ENCODE results near the gene CHRNA4. TPM values are rescaled to one million over a fixed set of nuclear protein-coding genes. Genes with fewer than 3 reads are reported as not detected.

Gene CHRNA4
- total and polyA plus RNA-seq, 7 donors: 0.01 to 0.41 (median 0.24) TPM; not detected in 4

DNA sequence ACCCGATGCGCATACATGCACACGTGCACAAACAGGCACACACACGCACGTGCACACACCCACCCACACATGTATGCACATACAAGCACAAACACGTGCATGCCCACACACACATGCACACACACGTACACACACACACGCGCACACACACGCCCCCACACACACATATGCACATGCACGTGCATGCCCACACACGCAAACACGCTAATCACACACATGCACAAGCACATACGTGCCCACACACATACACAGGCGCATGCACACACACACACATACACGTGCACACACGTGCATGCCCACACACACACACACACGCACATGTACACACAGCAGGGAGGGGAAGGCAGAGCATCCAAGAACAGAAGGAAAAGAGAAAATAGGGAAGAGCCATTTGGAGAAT is 26.8 kb upstream of the CHRNA4 start:
- H3K27ac ChIP-seq: no peak overlapping the region
- no peaks in the 10 kb centered on the region for H3K4me1 ChIP-seq
- H3K36me3 ChIP-seq (ENCODE audit: insufficient read depth in 1 of 2, low read depth in 1 of 2): no peaks in the 10 kb centered on the region
- no peak for DNase-seq
- intact Hi-C loops (cut with DNase I): loop anchor here in 1 of 2 donors (10.0 kb wide), 1 partner anchor 333 kb away; no protein-coding TSS in a partner anchor
- TF ChIP-seq CTCF (IDR thresholded peaks at IDR 0.05): no peak
- peaks cover 0 to 40% (median 5%) of the 10 kb centered on the region in 3 donors for H3K27me3 ChIP-seq (ENCODE audit: insufficient read depth in 3 of 3, low read length in 2 of 3)
- no peak for ATAC-seq
- H3K4me3 ChIP-seq: no peak overlapping the region
- H3K9me3 ChIP-seq: peaks cover 10% of the 10 kb centered on the region
- WGBS, 3 donors: 83 to 94% (median 92%) methylated on average over 18 of the region's 18 CpGs

DNA sequence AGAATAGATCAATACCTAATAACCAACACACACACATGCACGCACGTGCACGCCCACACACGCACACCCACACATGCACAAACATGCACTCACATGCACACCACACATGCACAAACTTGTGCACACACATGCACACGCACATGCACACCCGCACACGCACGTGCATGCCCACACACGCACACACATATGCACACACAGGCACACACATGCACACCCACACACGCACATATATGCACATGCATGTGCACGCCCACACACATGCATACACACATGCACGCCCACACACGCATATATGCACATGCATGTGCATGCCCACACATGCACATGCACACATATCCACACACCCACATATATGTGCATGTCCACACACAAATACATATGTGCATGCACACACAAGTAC is 26.2 kb upstream of the CHRNA4 start:
- no peak for ATAC-seq
- intact Hi-C loops (cut with DNase I): loop anchor here in 1 of 2 donors (10.0 kb wide), 1 partner anchor 333 kb away; no protein-coding TSS in a partner anchor
- Histone ChIP-seq H3K36me3 (ENCODE audit: insufficient read depth in 1 of 2, low read depth in 1 of 2) (no peaks in the 10 kb centered on the region), H3K27me3 (ENCODE audit: insufficient read depth in 3 of 3, low read length in 2 of 3) (peaks cover 0 to 39% (median 4%) of the 10 kb centered on the region in 3 donors), H3K4me3 (no peak overlapping the region), H3K4me1 (no peaks in the 10 kb centered on the region), H3K9me3 (peaks cover 10% of the 10 kb centered on the region), H3K27ac (no peak overlapping the region)
- TF ChIP-seq CTCF (IDR thresholded peaks at IDR 0.05): no peak
- DNase-seq: no peak
- WGBS, 3 donors: 94 to 96% (median 96%) methylated on average over 13 of the region's 13 CpGs

- 84 to 95% (median 88%) methylated on average over 18 of the region's 18 CpGs for WGBS, 3 donors
- DNase-seq: no peak
- intact Hi-C loops (cut with DNase I): loop anchor here in 1 of 2 donors (10.0 kb wide), 1 partner anchor 332 kb away; no protein-coding TSS in a partner anchor
Measured at GRCh38 chr20:63386491-63386890, 25.3 kb upstream of the CHRNA4 start.

GRCh38 chr20:63385819-63386218 is 24.7 kb upstream of the CHRNA4 start:
- Histone ChIP-seq H3K27ac (no peak overlapping the region), H3K27me3 (ENCODE audit: insufficient read depth in 3 of 3, low read length in 2 of 3) (peaks cover 0 to 40% (median 0%) of the 10 kb centered on the region in 3 donors), H3K4me3 (no peak overlapping the region), H3K9me3 (peaks cover 10% of the 10 kb centered on the region), H3K4me1 (no peaks in the 10 kb centered on the region), H3K36me3 (ENCODE audit: insufficient read depth in 1 of 2, low read depth in 1 of 2) (no peaks in the 10 kb centered on the region)
- intact Hi-C loops (cut with DNase I): loop anchor here in 1 of 2 donors (10.0 kb wide), 1 partner anchor 331 kb away; no protein-coding TSS in a partner anchor
- DNase-seq (no peak), ATAC-seq (no peak)
- 83 to 88% (median 87%) methylated on average over 6 of the region's 6 CpGs for WGBS, 3 donors
- no peak for TF ChIP-seq CTCF (IDR thresholded peaks at IDR 0.05)

More at GRCh38 chr20:63386491-63386890, 25.3 kb upstream of the CHRNA4 start:
- no peak for ATAC-seq
- H3K4me3 ChIP-seq: no peak overlapping the region
- peaks cover 10% of the 10 kb centered on the region for H3K9me3 ChIP-seq
- H3K27ac ChIP-seq: no peak overlapping the region
- peaks cover 0 to 40% (median 2%) of the 10 kb centered on the region in 3 donors for H3K27me3 ChIP-seq (ENCODE audit: insufficient read depth in 3 of 3, low read length in 2 of 3)
- no peaks in the 10 kb centered on the region for H3K36me3 ChIP-seq (ENCODE audit: insufficient read depth in 1 of 2, low read depth in 1 of 2)
- no peak for TF ChIP-seq CTCF (IDR thresholded peaks at IDR 0.05)
- no peaks in the 10 kb centered on the region for H3K4me1 ChIP-seq

GRCh38 chr20:63384336-63384735 is 23.2 kb upstream of the CHRNA4 start:
- WGBS, 3 donors: 66 to 74% (median 72%) methylated on average over 18 of the region's 18 CpGs
- no peaks in the 10 kb centered on the region for H3K4me1 ChIP-seq
- no peak overlapping the region for H3K4me3 ChIP-seq
- no peak for ATAC-seq
- no peaks in the 10 kb centered on the region for H3K36me3 ChIP-seq (ENCODE audit: insufficient read depth in 1 of 2, low read depth in 1 of 2)
- intact Hi-C loops (cut with DNase I): loop anchor here (5.0 to 10.0 kb wide), 3 partner anchors 77 to 330 kb away; no protein-coding TSS in a partner anchor
- H3K27ac ChIP-seq: no peak overlapping the region
- no peak for DNase-seq
- no peak for TF ChIP-seq CTCF (IDR thresholded peaks at IDR 0.05)
- peaks cover 0 to 39% (median 0%) of the 10 kb centered on the region in 3 donors for H3K27me3 ChIP-seq (ENCODE audit: insufficient read depth in 3 of 3, low read length in 2 of 3)
- H3K9me3 ChIP-seq: peaks cover 10% of the 10 kb centered on the region

All from psoas muscle (tissue), 8 donors.